Myocyte (in vitro differentiated cells): ENCODE measurements around the gene PRF1. TPM values are rescaled to one million over a fixed set of nuclear protein-coding genes. Genes with fewer than 3 reads are reported as not detected.
"Not testable (repeated sequence)": the region's sequence is repeated elsewhere in the genome, so short reads cannot be mapped to it uniquely, and the experiment has no call there.

Experiments used
- DNase-seq: peaks from one replicate; pipeline ENCODE4 v3.0.0-alpha.2; 2012; ENCODE audit warnings: low read depth
- total RNA-seq: library from RNA; depleted of rRNA; stranded (reverse); fragments of >200 nt; gene quantifications from 2 replicates; pipeline ENCODE4 v1.2.3, GENCODE V29; 2014

PRF1 gene
- total RNA-seq, 1 donor from 2014 or later = not detected

- DNase-seq = no peak
Observed at GRCh38 chr10:70594161-70594560, 8.4 kb downstream of the PRF1 start.

- DNase-seq = no peak
Observed at GRCh38 chr10:70593513-70593890, 9.0 kb downstream of the PRF1 start.

- DNase-seq = peak; percentile 61
Observed at GRCh38 chr10:70592746-70593512, 9.6 kb downstream of the PRF1 start.

- DNase-seq = peak; percentile 46
Observed at GRCh38 chr10:70592186-70592735, 10.3 kb downstream of the PRF1 start.

GRCh38 chr10:70590655-70591416 lies 11.7 kb downstream of the PRF1 start:
- peak; percentile 6 for DNase-seq

- peak; percentile 95 for DNase-seq
Observed at GRCh38 chr10:70589762-70590654, 12.5 kb downstream of the PRF1 start.

GRCh38 chr10:70588859-70589570 lies 13.5 kb downstream of the PRF1 start:
- no peak for DNase-seq

GRCh38 chr10:70588255-70588654 lies 14.3 kb downstream of the PRF1 start:
- no peak for DNase-seq

- no peak for DNase-seq
Observed at GRCh38 chr10:70587045-70587658, 15.4 kb downstream of the PRF1 start.

- DNase-seq = no peak
Observed at GRCh38 chr10:70586348-70586930, 16.1 kb downstream of the PRF1 start.

GRCh38 chr10:70585578-70586169 lies 16.9 kb downstream of the PRF1 start:
- no peak for DNase-seq

- peak; percentile 32 for DNase-seq
Observed at GRCh38 chr10:70584909-70585544, 17.5 kb downstream of the PRF1 start.

GRCh38 chr10:70584366-70584765 lies 18.2 kb downstream of the PRF1 start:
- no peak for DNase-seq

- no peak for DNase-seq
Observed at GRCh38 chr10:70583669-70584037, 18.9 kb downstream of the PRF1 start.

- no peak for DNase-seq
Observed at GRCh38 chr10:70582793-70583668, 19.5 kb downstream of the PRF1 start.

GRCh38 chr10:70581176-70581575 lies 21.4 kb downstream of the PRF1 start:
- DNase-seq = not testable (repeated sequence)

- DNase-seq = peak; percentile 53
Observed at GRCh38 chr10:70579234-70580002, 23.1 kb downstream of the PRF1 start.
